ENCODE measurements around the gene THOP1. TPM values are rescaled to one million over a fixed set of nuclear protein-coding genes. Genes with fewer than 3 reads are reported as not detected.

THOP1 gene
- 54.4 TPM for polyA plus RNA-seq

GRCh38 chr19:2785244-2785997 lies at the start of gene THOP1:
TSS of gene THOP1 (plus strand) at chr19:2785503. CDS start at chr19:2785663, 160 bp downstream.
- Mint-ChIP-seq H3K9me3 (no peaks in the 10 kb centered on the region), H3K27ac (peak within 1 kb of the TSS; percentile 82 to 94 (median 93)), H3K4me1 (peaks cover 34 to 46% (median 45%) of the 10 kb centered on the region in 3 donors), H3K27me3 (peaks cover 1% of the 10 kb centered on the region), H3K36me3 (peaks cover 4% of the 10 kb centered on the region), H3K4me3 (peak within 1 kb of the TSS; percentile 80 to 95 (median 86))

DNA sequence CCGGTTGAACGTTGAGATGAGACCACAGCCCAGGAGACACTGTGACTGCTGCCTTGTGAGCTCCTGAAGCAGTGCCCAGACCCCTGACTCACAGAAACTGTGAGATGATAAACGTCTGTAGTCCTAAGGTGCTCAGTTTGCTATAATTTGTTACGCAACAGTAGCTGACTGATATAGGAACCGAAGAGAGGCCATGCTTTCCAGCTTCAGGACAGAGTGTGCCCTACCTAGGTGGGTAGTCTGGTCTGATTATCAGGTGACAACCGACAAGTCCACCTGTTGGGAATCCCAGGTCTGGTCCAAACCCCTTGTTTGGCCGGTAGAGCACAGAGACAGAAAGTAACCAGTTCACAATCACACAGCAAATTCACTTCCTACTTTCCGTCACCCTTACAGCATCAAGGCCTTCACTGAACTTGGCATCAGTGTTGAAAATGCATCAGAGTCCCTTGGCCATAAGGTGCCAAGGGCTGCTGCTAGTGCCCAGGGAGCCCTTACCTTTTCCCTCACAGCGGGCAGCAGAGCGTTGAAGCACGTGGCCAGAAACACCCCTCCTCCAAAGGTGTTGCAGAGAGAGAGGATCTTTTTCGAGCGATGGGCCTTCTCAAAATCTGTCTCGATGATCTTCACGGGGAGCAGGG lies 48.6 kb upstream of the THOP1 start:
- Mint-ChIP-seq H3K9me3 (no peaks in the 10 kb centered on the region), H3K27me3 (peaks cover 3% of the 10 kb centered on the region), H3K4me3 (peak overlapping the region in 2 of 4 donors; percentile 54 to 79), H3K4me1 (peaks cover 13 to 29% (median 28%) of the 10 kb centered on the region in 3 donors), H3K27ac (peak overlapping the region in 2 of 3 donors; percentile 1 to 18), H3K36me3 (peaks cover 4% of the 10 kb centered on the region)

DNA sequence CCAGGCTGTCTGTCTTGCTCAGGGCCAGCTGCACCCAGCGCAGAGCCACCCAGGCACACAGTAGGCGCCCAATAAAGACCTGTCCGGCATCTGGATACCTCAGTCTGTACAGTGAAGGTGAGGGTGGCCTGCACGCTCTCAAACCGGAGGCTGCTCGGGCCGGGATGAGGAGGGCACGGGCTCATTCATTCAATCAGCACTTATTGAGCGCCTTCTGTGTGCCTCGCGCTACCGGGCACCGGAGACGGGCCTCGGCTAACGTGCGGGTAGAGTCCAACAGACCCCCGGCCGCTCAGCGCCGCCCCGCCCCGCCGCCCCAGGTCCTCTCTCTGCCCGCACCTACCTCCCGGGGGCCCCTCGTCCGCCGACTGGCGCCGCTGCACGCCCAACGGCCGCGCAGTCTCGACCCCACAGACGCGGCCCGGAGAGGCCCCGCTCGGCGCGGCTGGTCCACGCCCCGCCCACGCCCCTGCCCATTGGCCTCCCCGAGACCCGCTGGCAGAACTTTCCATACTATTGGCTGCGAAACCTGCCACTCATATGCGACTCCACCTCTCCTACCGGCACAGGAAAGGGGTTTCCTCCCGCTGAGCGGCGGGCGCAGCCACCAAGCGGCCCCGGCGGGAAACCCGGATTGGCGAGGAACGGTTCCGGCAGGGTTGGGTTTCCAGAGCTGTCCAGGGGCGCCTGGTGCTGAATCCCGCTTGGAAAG lies 45.5 kb upstream of the THOP1 start, which contains the start of gene SLC39A3:
Gene SLC39A3, minus strand, starts transcription at position 416 of the 712 bp plus-strand sequence. CDS start 2,760 bp downstream, outside the sequence.
- Mint-ChIP-seq H3K9me3 (no peaks in the 10 kb centered on the region), H3K36me3 (peaks cover 4% of the 10 kb centered on the region), H3K27ac (peak within 1 kb of the TSS; percentile 89 to 94 (median 94)), H3K4me1 (peaks cover 10 to 22% (median 18%) of the 10 kb centered on the region in 3 donors), H3K4me3 (peak within 1 kb of the TSS; percentile 85 to 97 (median 90)), H3K27me3 (peaks cover 3% of the 10 kb centered on the region)

DNA sequence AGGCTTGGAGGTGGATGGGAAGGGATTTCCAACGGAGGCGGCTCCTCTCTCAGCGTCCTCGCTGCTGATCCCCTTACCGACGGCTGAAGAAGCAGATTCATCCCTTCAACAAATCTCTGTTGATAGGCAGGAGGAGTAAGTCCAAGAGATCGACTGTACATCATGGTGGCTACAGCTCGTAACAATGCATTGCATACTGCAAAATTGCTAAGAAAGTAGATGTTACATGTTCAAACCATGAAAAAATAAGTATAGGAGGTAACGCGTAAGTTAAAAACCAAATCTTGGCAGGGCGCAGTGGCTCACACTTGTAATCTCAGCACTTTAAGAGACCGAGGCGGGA lies 45.0 kb upstream of the THOP1 start:
- Mint-ChIP-seq H3K36me3 (peaks cover 4% of the 10 kb centered on the region), H3K27ac (peak overlapping the region in 2 of 3 donors; percentile 89 to 94), H3K4me3 (peak overlapping the region in 3 of 4 donors; percentile 85 to 97 (median 87)), H3K9me3 (no peaks in the 10 kb centered on the region), H3K4me1 (peaks cover 9 to 22% (median 17%) of the 10 kb centered on the region in 3 donors), H3K27me3 (peaks cover 3% of the 10 kb centered on the region)

GRCh38 chr19:2743099-2743498 lies 42.2 kb upstream of the THOP1 start:
- no peaks in the 10 kb centered on the region for H3K36me3 Mint-ChIP-seq
- H3K27me3 Mint-ChIP-seq, result peaks cover 3% of the 10 kb centered on the region
- H3K4me3 Mint-ChIP-seq, result peak overlapping the region in 1 of 4 donors; percentile 31
- peak overlapping the region in 1 of 3 donors; percentile 65 for H3K27ac Mint-ChIP-seq
- H3K9me3 Mint-ChIP-seq, result no peaks in the 10 kb centered on the region
- H3K4me1 Mint-ChIP-seq, result peaks cover 14 to 20% (median 18%) of the 10 kb centered on the region in 3 donors

DNA sequence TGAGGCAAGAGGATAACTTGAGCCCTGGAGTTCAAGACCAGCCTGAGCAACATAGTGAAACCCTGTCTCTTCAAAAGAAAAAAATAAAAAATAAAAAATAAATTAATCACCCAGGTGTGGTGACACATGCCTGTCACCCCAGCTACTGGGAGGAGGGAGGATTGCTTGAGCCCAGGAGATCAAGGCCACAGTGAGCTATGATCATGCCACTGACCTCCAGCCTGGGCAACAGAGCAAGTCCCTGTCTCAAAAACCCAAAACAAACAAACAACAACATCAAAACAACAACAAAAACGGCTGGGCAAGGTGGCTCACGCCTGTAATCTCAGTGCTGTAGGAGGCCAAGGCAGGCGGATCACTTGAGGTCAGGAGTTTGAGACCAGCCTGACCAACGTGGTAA lies 41.2 kb upstream of the THOP1 start:
- Mint-ChIP-seq H3K4me3 (no peak overlapping the region), H3K36me3 (no peaks in the 10 kb centered on the region), H3K27me3 (peaks cover 3% of the 10 kb centered on the region), H3K4me1 (peaks cover 15 to 18% (median 15%) of the 10 kb centered on the region in 3 donors), H3K27ac (no peak overlapping the region), H3K9me3 (no peaks in the 10 kb centered on the region)

- no peaks in the 10 kb centered on the region for H3K9me3 Mint-ChIP-seq
- H3K4me3 Mint-ChIP-seq, result peak overlapping the region; percentile 25 to 75 (median 42)
- H3K27me3 Mint-ChIP-seq, result no peaks in the 10 kb centered on the region
- peak overlapping the region in 2 of 3 donors; percentile 53 to 61 for H3K27ac Mint-ChIP-seq
- H3K4me1 Mint-ChIP-seq, result peaks cover 8 to 9% (median 8%) of the 10 kb centered on the region in 3 donors
- no peaks in the 10 kb centered on the region for H3K36me3 Mint-ChIP-seq
Observed at GRCh38 chr19:2747349-2747748, 38.0 kb upstream of the THOP1 start.

DNA sequence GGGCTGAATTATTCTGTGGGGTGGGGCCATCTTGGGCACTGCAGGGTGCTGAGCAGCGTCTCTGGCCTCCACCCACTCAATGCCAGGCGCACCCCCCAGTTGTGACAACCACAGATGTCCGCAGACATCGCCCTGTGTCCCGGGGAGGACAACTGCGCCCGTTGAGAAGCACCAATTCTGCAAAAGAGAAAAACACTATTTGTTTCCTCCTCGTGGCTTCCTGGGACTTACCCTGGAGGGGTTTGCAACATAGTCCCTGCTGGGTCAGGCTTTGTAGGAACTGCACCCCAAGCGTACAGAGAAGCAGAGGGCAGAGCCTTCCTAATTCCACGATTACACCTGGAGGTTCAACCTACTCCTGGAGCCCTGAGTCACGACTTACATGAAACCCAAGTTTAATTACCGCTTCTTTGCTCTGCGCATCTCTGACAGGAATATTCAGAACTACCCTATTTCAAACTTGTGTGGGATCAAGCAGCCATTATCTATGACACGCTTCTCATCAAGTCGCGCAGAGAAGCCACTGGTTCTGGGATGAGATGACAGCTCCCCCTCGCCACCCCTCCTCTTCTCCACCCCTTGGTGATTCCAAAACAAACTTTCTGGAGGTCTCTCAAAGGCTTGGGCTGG lies 34.4 kb upstream of the THOP1 start:
- H3K4me1 Mint-ChIP-seq, result peaks cover 6 to 8% (median 8%) of the 10 kb centered on the region in 3 donors
- no peaks in the 10 kb centered on the region for H3K9me3 Mint-ChIP-seq
- H3K4me3 Mint-ChIP-seq, result no peak overlapping the region
- H3K27ac Mint-ChIP-seq, result no peak overlapping the region
- H3K27me3 Mint-ChIP-seq, result no peaks in the 10 kb centered on the region
- no peaks in the 10 kb centered on the region for H3K36me3 Mint-ChIP-seq

- no peaks in the 10 kb centered on the region for H3K36me3 Mint-ChIP-seq
- H3K9me3 Mint-ChIP-seq, result no peaks in the 10 kb centered on the region
- H3K4me1 Mint-ChIP-seq, result peaks cover 6 to 8% (median 8%) of the 10 kb centered on the region in 3 donors
- H3K27me3 Mint-ChIP-seq, result no peaks in the 10 kb centered on the region
- no peak overlapping the region for H3K4me3 Mint-ChIP-seq
- H3K27ac Mint-ChIP-seq, result no peak overlapping the region
Observed at GRCh38 chr19:2751438-2751830, 33.9 kb upstream of the THOP1 start.

DNA sequence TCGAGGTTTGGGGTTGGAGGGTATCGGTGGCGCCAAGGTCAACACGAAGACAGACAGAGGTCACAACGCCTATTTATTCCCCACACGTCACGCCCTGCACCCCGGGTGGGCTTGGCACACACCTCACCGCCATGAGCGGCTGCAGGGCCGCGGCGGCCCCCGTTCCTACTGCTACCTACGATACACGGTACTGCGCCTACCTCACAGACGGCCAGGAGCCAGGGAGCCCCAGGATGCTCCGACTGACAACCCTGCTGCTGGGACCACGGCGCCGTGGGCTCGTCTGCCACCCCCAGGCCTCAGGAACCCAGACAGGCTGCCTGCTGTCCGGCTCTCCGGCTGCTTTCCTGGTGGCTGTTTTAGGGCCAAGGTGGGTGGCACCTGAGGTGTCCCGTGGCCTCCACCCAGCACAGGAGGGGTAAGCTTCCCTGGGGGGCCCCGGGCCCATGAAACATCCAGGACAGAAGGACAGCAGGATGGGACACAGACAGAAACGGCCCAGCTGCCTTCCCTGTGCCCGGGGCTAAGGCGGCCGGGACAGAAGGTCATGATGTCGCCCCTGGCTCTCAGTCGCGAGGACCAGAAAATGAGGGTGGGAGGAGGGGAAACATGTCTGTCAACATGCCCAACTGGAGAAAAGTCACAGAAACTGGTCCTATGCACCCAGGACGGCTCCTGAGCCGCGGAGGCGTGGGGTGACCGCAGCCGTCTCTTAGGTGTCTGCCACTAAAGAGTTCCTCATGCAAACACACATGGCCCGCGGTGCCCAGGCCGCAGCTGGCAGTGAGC lies 30.4 kb upstream of the THOP1 start:
- Mint-ChIP-seq H3K9me3 (no peaks in the 10 kb centered on the region), H3K27ac (no peak overlapping the region), H3K4me3 (no peak overlapping the region), H3K36me3 (peaks cover 3% of the 10 kb centered on the region), H3K27me3 (no peaks in the 10 kb centered on the region), H3K4me1 (peaks cover 0 to 3% (median 0%) of the 10 kb centered on the region in 3 donors)

DNA sequence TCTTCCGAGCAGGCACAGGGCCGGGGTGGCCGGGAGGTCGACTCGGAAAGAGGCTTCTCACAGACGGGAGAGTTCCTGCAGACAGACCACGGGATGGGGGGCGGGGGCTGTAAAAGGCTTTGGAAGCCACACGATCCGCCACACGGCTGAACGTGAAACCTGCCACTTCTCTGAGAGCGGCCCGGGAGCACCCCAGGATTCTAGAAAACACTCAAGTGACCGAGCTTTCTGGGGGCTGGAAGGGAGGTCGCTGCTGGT lies 29.9 kb upstream of the THOP1 start:
- Mint-ChIP-seq H3K27me3 (no peaks in the 10 kb centered on the region), H3K27ac (no peak overlapping the region), H3K9me3 (no peaks in the 10 kb centered on the region), H3K4me1 (peaks cover 0 to 3% (median 0%) of the 10 kb centered on the region in 3 donors), H3K36me3 (peaks cover 3% of the 10 kb centered on the region), H3K4me3 (no peak overlapping the region)

DNA sequence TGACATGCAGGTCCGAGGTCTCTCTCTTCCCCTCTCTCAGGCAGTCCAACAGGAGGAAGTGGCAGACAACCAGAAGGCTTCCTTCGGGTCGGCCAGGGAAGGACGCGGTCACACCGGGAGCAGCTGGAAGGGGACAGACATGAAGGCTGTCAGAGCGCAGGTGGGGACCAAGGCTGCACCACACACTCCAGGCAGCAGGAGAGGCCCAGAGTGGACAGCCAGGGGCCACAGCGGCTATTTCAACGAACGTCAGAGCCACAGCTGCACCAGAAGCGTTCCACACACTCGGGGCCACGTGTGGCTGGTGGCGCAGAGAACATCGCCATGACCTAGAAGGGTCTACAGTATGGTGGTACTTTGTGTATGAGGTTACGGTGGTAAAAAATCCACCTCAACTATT lies 29.5 kb upstream of the THOP1 start:
- Mint-ChIP-seq H3K4me1 (peaks cover 0 to 3% (median 0%) of the 10 kb centered on the region in 3 donors), H3K36me3 (peaks cover 3% of the 10 kb centered on the region), H3K4me3 (no peak overlapping the region), H3K9me3 (no peaks in the 10 kb centered on the region), H3K27me3 (no peaks in the 10 kb centered on the region), H3K27ac (no peak overlapping the region)

GRCh38 chr19:2756477-2756876 lies 28.8 kb upstream of the THOP1 start:
- Mint-ChIP-seq H3K36me3 (peaks cover 3% of the 10 kb centered on the region), H3K4me1 (peaks cover 0 to 3% (median 0%) of the 10 kb centered on the region in 3 donors), H3K27me3 (no peaks in the 10 kb centered on the region), H3K9me3 (no peaks in the 10 kb centered on the region), H3K4me3 (no peak overlapping the region), H3K27ac (no peak overlapping the region)

Measured in IgD-negative memory B cell (primary cell).